Daoy (cell line): ENCODE data around the gene KHDRBS2. TPM values are rescaled to one million over a fixed set of nuclear protein-coding genes. Genes with fewer than 3 reads are reported as not detected.

Experiments used
- DNase-seq: peaks from one replicate; pipeline ENCODE4 v3.0.0-alpha.2; 2015; ENCODE audit warnings: low read depth
- total RNA-seq: library from RNA; depleted of rRNA; stranded (reverse); fragments of >200 nt; shearing (Covaris generic); gene quantifications from 2 replicates; pipeline ENCODE4 v1.2.3, GENCODE V29; 2014; rRNA removed

Gene KHDRBS2
- total RNA-seq = not detected in 2 replicates

DNA sequence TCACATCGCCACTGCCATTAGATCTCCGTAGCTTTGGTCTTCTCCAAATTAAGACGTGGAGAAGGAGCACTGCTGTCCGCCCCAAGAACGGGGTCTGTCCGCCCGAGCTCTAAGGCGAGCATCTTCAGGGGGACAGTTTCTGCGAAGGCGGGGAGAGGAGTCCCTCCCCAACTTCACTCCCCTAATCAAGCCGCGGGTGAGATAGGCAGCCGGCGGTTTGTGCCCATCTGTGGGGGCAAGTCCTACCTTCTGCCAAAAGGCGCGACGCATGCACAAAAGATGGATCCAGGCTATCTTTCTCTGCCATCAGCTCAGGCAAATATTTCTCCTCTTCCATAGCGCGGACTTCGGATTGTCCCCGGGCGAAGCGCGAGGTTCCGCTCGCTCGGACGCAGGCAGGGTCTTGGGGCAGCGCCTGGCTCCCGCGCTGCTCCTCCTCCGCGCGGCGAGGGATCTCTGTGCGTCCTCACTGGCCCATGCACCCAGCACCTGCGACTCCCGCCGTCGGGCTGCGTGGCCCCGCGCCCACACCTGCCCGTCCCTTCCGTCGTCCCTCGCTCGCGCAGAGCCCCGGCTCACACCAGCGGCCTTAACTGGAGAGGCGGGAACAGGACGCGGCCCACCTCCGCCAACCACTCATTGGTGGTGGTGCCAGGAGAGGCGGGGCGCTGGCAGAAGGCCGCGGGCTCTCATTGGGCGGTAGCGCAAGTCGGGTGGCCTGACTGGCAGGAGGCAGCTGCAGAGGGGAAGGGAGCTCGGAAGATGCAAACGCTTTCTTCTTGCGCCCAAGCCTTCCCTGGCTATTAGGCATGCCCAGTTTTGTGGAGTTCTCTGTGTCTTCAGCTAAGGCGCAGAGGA is at the start of gene KHDRBS2:
KHDRBS2 (minus strand) TSS at position 614 of the 858 bp plus-strand sequence.
- DNase-seq = no peak

DNA sequence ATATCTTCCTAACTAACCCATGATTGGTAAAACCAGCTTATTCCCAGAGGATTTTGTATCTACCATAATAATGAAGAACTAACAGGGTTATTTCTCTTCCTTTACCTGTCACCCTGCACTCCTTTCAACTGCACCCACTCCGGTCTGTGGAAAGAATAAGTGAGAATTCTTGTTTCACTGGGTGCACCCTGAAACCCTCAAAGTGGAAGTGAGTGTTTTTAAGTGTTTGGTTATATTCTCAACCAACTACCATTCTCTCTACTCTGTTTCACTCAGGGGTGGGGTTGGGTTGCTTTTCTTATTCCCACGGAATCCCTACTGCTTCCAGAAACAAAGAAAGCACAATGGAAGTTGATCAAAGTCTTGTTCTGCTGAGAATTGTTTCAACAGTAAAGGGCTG is 42.6 kb upstream of the KHDRBS2 start:
- DNase-seq = no peak

DNA sequence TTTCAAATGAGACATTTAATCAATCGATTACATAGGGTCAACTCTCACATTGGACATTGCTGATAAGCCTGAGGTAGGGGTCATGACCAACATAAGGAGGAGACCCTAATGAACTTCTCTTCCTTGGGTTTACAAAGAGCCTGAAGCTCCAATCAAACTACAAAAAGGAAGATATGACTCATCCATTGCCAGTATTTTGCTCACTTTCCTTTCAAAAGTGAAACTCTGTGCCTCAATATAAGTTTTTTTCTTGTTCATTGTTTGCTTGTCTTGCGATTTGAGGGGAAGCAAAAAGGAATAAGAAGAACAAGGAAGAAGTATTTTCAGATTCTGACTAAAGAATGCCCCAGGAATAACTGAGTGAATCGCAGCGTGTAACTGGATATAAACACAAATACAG is 38.8 kb upstream of the KHDRBS2 start:
- DNase-seq = no peak

DNA sequence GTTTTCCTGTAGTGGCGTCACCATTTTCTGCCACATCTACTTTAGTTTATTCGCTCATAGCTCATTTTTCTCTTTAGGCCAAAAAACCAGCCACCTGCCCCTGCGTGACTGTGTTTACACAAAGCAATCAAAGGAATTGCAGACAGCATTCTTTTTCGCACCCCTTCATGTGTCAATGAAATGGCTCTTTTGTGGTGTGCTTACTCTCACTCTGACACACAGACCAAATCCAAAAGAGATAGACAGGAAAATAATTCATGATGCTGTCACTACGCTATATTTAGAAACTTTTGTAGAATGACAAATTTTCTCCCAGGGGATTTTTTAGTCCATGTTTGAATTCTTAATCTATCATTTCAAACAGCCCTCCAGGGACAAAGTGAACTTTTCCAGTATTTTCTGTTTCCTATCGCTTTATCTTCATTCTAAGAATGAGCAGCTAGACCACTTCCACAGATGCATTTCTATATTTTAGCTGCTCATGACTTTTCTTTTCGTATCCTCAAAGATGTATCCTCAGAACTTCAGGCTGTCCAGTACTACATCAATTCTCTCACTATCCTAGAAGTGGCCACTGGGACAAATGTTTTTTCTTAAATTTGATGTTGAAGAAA is 37.9 kb upstream of the KHDRBS2 start:
- no peak for DNase-seq

DNA sequence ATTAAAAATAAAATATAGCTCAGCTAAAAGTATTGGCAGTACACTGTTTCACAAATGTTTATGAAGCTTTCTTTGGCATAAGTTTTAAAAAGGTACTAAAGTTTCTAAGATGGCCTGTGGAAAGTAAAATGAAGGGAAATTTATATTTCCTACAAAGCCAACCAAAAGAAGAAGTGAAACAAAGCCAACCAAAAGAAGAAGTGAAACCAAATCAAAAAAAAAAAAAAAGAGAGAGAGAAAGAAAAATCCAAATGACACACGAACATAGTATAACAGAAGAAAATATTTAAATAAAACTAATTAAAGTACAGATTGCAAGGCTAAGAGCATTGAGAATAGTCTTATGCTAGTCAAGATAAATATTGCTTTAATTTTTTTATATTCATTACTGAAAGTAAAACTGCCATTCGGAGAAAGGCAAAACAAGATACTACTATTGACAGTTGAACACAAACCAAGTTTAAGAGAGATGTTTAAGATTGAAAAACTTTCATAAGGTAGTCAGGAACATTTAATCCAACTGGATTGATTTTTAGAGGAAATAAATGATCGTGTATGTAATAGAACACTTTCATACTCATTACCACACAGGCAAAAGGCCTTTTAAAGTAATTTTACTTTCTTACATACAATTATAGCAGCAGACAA is 12.8 kb upstream of the KHDRBS2 start:
- DNase-seq = no peak

DNA sequence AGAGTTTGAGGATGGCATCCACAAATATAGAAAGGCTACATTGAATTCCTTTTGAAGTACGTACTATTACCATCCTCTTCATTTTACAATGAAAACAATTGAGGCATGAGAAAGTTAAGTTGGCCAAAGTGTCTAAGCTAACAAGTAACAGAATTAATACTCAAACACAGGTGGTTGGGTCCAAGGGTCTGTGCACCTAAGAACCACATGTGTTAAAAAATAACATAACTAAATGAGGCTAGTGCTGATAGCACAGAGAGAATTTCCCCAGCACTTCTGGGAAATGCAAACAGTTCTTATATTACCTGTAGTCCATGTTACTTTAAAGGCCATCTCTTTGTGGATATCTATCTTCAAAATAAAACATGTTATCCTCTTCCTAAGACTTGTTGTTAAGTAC is 10.5 kb upstream of the KHDRBS2 start:
- DNase-seq = no peak

DNA sequence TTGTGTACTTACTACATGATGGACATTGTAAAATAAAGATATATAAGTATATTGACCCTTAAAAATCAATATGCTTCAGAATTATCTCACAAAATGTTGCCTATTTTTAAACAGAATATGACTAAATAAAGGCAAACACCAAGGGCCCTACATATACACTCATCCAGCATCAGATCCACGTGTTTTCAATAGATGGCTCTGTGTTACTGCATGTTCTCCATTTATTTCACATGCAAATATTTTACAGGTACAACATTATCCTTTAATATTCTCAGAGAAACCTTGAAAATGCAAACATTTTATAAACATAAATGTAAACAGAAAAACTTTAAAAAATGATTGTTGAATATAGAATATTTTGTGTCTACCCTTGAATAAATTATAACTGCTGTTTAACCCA is 2.9 kb upstream of the KHDRBS2 start:
- DNase-seq = no peak

DNA sequence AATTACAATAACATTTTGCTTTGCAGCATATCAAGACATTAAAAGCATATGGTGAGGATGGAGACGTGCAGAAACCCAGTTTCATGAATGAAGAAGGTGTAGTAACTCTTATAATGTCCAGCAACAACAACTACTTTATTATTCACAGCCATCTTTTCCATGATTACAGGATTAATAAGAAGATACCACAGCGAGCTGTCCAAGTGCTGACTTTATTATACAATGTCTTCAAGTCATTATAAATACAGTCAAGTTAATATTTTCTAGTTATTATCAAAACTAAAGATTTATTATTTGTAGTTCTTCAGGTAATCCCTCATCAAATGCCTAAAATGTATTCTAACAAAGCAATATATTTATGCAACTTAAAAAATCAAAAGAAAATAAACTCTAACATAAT is 2.5 kb upstream of the KHDRBS2 start:
- DNase-seq = no peak

DNA sequence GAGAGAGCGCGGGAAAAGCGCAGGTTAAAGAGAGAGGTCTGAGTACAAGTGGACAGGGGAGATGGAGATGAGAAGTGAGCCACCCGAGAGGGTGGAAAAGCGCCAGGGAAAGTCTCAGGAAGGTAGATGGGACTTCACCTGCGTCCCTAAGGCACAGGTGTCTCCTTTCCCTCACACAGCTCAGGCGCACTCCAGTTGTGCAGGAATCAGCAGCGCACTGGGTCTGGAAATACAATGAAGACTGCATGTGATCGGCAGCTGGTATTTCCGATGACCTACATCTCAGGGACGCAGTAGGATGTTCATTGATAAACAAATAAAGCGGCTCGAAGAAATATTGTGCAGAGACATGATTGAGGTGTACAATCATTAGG is 432 bp upstream of the KHDRBS2 start:
- no peak for DNase-seq

DNA sequence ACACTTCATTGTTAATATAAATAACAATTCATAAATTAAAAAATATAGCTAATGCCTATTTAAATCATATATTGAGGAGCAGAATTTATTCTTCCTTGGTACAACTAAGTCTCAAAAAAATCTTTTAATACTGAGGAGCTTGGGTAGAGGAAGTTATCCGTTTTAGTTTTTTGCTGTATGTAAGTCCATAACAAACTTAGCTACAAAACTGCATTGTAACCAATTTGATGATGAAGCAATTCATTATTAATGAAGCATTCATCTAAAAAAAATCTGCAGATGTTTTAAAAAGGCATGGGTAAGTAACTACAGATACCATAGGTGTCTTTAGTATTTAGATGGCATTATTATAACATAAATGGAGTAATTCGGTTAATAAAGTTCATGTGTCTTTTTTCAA is 1.3 kb downstream of the KHDRBS2 start:
- DNase-seq = no peak

DNA sequence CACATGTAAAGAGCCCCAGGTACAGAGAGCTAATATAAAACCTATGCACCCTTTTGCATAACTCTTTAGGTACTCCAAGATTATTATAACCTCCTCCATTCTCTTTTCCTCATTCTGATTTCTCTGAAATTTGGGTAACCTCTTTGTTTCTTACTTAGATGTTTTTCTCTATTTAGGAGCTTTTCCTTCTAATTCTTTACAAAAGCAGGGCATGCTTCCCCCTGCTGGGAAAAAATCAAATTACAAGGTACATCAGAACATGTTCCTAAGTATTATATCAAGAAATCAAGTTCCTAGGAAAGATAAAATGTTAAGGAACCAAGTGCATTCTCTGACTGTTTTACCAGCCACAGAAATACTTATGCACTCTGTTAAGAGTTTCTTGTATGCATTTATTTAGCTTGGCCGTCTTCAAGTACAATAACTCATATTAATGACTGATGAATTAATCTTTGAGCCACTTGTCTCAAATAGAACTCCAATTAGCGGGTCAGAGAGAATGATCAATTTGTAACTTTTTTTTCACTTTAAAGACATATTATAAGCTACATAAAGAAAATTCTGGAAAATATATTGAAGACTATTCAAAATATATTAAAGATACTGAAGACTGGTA is 2.1 kb downstream of the KHDRBS2 start:
- no peak for DNase-seq

DNA sequence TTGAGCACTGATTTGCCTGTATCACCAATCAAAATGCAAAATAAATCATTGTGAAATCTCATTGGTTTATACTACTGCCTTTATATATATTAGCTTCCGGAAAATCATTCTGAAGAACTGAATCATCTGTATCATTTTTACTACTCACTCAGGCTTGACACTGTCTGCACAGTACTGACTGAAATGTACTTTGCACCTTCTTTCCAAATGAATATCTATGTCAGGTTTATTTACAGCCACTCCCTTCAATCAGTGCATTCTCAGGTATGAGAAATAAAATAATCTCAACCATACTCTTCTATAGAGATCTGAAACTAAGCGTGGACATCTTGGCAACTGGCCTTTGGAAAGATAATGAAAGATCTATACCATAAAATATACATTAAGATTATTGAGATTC is 2.7 kb downstream of the KHDRBS2 start:
- no peak for DNase-seq

DNA sequence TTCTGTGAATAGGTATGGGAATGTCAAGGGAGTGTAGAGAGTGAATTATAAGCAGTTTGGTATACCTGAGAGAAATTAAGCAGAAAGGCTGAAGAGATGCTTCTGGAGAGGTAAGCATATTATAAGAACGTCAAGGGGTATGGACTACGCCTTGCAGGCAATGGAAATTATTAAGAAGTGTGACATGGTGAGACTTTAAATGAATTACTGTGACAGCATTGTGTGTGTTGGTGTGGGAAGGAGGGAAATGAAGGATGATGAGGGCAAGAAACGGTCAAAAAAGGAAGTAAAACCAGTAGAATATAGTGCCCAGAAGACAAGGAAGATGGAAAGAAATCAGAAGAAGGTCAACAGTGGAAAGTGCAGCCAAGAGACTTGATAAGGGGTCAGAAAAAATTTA is 5.9 kb downstream of the KHDRBS2 start:
- no peak for DNase-seq

DNA sequence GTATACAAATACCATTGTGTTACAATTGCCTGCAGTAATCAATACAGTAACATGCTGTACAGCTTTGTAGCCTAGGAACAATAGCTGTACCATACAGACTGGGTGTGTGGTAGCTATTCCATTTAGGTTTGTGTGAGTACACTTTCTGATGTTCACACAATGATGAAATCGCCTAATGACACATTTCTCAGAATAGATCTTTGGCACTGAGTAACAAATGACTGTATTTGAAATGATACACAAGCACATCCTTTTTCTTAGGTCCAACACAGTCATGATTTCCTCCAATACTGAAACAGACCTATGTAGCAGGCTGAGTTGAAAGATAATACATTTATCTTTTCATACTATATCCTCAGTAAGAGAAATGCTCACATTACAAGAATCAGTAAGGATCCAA is 13.9 kb downstream of the KHDRBS2 start:
- no peak for DNase-seq

DNA sequence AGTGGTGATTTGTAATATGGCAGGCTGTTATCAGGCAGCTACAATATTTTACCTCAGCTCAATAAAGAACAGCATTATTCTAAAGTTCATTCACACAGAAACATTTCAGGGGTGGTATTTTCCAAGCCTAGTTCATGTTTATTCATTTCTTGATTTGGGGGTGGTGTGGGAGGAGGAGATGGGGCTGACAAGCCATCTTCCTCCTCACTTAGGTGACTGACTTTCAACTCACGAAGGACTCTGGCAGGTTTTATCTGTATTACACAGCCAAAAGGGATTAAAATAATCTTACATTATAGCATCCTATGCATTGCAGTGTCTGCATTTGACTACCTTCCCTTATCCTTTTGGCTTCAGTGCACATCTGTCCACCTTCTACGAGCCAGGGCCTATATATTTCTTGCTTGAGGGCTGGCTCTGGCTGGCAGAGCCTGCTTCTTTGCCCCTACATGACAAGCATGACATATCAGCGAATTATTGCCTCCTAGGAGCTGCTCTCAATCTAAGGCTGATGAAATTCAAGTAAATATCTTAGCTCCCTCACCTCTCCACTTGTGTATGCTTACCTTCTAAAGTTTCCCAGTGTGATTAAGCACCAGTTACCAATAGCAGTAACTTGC is 20.0 kb downstream of the KHDRBS2 start:
- no peak for DNase-seq

DNA sequence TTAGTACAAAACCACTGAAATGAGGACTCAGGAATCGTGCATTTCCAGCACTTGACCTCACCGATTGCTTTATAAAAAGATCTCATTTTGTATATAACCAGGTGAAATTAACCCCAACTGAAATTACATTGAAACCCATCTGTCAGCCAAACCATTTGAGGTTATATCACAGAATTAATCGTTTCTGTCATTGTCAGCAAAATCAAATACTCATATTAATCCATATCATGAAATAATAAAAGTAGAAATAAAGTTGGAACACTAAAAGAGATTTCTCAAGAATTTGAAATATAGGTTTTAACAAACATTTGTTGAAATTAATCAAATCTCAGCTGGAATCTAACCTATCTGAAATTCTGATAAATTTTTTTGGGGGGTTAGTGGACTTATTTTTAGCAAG is 23.7 kb downstream of the KHDRBS2 start:
- no peak for DNase-seq

DNA sequence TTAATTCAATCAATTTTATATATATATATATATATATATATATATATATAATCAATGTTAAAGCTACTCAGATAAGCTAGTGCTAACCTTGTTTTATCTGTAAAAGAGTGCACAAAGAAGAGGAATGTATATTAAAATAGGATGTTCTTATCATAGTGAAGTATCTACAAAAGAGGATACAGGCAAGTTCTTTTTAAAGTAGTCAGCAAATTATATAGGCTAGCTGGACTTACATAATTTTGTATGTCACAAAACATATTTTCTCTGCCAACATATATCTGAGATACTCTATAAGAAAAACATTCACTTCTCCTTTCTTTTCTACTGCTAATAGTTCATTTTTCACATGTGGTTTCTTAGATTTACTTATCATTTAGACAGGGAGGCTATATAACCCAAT is 39.9 kb downstream of the KHDRBS2 start:
- no peak for DNase-seq

DNA sequence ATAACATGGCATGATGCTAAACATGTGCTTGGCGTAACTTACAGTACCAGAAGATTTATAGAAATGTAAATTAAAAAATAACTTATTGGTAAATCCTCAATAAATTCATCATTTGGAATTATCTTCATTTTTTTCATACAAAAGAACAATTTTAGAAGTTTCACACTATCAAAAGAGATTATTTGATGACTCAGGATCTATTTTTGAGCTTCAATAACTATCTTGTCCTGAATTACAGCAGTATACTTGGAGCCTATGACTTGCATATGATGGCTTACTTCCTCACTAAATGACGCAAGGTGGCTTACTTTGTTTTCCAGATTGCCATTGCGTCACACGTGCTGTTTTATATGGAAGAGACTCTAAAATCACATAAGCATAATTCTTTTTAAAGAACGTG is 49.2 kb downstream of the KHDRBS2 start:
- DNase-seq = no peak

DNA sequence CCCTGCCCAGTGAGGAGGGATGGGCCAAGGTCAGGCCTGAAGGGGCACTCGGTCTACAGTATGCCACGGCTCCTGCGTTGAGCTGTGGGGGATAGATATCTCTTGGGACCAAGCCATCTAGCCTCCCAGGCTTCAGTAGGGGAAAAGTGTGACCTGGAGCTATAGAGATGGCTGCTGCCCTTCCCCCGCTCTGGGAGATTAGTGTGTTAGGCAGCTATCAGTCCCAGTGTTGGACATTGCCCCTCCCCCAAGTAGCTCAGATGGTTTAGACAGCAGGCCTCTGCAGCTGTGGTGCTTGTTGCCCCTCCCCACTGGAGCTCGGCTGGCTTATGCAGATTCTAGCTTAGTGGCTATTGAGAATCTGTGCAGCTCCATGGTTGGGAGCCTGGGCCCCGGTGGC is 56.8 kb downstream of the KHDRBS2 start:
- DNase-seq = no peak

DNA sequence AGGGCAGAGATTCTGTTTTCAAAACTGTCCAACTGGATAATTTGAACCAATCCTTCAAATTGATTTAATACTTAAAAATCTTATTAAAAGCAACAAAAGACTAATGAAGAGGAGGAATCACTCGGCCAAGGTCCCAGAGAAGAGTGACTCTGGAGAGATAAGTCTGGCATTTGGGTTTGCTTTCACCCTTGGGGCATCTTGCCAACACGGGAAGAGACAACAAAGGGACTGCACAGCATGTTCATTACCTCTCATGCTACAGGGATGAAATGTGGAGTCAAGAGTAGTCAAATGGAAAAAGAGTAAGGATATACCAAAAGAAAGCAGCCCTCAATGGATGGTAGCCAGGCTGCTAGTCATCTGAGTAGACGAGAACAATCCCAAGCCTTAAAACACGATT is 68.2 kb downstream of the KHDRBS2 start:
- DNase-seq = no peak

DNA sequence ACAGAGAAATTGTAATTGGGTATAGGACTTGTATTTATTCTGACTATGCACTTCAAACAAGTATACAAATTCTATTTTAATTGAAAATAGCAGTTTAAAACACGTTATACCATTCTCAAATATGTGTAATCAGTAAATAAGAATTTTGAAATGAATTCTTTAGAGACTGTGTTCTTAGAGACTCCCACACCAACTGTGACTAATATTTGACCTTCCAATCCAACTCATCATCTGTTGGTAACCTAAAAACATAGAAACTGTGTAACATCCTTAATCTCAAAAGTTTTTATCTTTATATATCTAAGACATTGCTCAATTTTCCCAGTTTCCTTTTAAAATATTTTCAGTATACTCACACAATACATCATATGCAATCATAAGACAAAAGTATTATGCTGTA is 83.9 kb downstream of the KHDRBS2 start:
- DNase-seq = no peak

DNA sequence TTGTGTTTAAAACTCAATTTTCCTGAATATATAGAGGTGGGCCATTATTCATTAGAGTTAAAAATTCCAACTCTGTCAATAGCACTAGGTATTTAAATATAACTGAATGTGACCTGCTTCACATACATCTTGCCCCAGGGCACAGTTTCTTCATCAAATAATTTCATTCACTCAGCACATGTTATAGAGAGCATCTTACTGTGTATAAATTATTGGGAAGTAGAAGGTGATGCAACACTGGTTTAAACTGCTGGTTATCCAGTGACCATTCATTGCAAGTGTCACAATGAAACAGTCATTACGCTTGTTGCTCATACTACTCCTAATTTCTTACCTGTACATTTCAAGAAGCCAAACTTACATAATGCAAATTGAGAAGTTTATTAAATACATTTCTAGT is 93.4 kb downstream of the KHDRBS2 start:
- no peak for DNase-seq
